Breast epithelium (tissue), 4 donors: Measurements from ENCODE around the gene ROR1. TPM values are rescaled to one million over a fixed set of nuclear protein-coding genes. Genes with fewer than 3 reads are reported as not detected.
"Not testable (repeated sequence)": the region's sequence is repeated elsewhere in the genome, so short reads cannot be mapped to it uniquely, and the experiment has no call there.

Experiments used
- DNase-seq, 2 donors: peaks; one replicate each; pipeline ENCODE4 v3.0.0-alpha.2; 2019; ENCODE audit warnings: low spot score in 2 of 2
- H3K27ac ChIP-seq, 2 donors: fragments of 200-600 bp; sonication (generic) in 1 of 2; one replicate each; pipeline ENCODE4 v1.5.1; 2016 to 2019; ENCODE audit warnings: mild to moderate bottlenecking in 1 of 2
- H3K27me3 ChIP-seq, 2 donors: fragments of 200-600 bp; sonication (generic) in 1 of 2; one replicate each; pipeline versions ENCODE4 v1.5.1 to v1.6.0; 2017 to 2019; ENCODE audit warnings: control low read depth in 1 of 2, mild to moderate bottlenecking in 1 of 2
- H3K36me3 ChIP-seq: fragments of 200-600 bp; one replicate; pipeline ENCODE4 v1.5.1; 2019
- H3K4me1 ChIP-seq, 2 donors: fragments of 200-600 bp; sonication (generic); one replicate each; pipeline ENCODE4 v1.5.1; 2016 to 2019; ENCODE audit warnings: control low read depth in 1 of 2
- H3K4me3 ChIP-seq, 3 donors: fragments of 200-600 bp; sonication (generic); 1 replicate in 2 of 3; 2 replicates in 1 of 3; pipeline ENCODE4 v1.5.1; 2016 to 2019; ENCODE audit warnings: mild to moderate bottlenecking in 3 of 3, moderate library complexity in 2 of 3
- H3K9me3 ChIP-seq, 2 donors: fragments of 200-600 bp; sonication (generic) in 1 of 2; one replicate each; pipeline ENCODE4 v1.5.1; 2016 to 2019; ENCODE audit warnings: control low read depth in 1 of 2
- CTCF ChIP-seq, 3 donors: fragments of 450-650 bp; IDR thresholded peaks; one replicate each; pipeline ENCODE4 v1.5.1; 2016 to 2017; ENCODE audit warnings: antibody characterized with exemption in 3 of 3, mild to moderate bottlenecking in 3 of 3, moderate library complexity in 3 of 3
- POLR2A ChIP-seq: fragments of 450-650 bp; IDR thresholded peaks from one replicate; pipeline ENCODE4 v1.6.1; 2016; ENCODE audit warnings: antibody characterized with exemption, mild to moderate bottlenecking, moderate library complexity
- POLR2AphosphoS5 ChIP-seq, 3 donors: sonication (generic); formaldehyde crosslinking; IDR thresholded peaks; one replicate each; pipeline ENCODE4 v1.6.1; 2017; ENCODE audit warnings: antibody characterized with exemption in 3 of 3
- intact Hi-C: fragments of 100-400 bp; cut with DNase I; formaldehyde crosslinking; loops from one replicate; pipeline ENCODE4 v1.15.1; 2023; ENCODE audit warnings: low total_unique reads
- total RNA-seq, 3 donors: library from RNA; depleted of rRNA; stranded (reverse); fragments of >200 nt; gene quantifications; one replicate each; pipeline ENCODE4 v1.1.0, GENCODE V29; 2016

ROR1 gene
- total RNA-seq, 3 donors from 2014 or later, result 5.9 to 11.6 (median 7.7) TPM

GRCh38 chr1:64215576-64215975 is 441.8 kb downstream of the ROR1 start:
- no peak for DNase-seq
- H3K4me1 ChIP-seq, result no peaks in the 10 kb centered on the region
- H3K27ac ChIP-seq, result no peak overlapping the region
- intact Hi-C loops, result no loop called here
- H3K36me3 ChIP-seq, result no peaks in the 10 kb centered on the region
- H3K9me3 ChIP-seq, result no peaks in the 10 kb centered on the region
- TF ChIP-seq CTCF (IDR thresholded peaks at IDR 0.05) (no peak), POLR2AphosphoS5 (IDR thresholded peaks at IDR 0.05) (no peak), POLR2A (no peak)
- H3K4me3 ChIP-seq, result no peak overlapping the region
- H3K27me3 ChIP-seq, result no peaks in the 10 kb centered on the region

- TF ChIP-seq POLR2A (no peak), POLR2AphosphoS5 (IDR thresholded peaks at IDR 0.05) (no peak)
- DNase-seq, result no peak
- intact Hi-C loops, result no loop called here
- H3K4me1 ChIP-seq, result no peaks in the 10 kb centered on the region
- no peaks in the 10 kb centered on the region for H3K36me3 ChIP-seq
- H3K27ac ChIP-seq, result no peak overlapping the region
- H3K27me3 ChIP-seq, result no peaks in the 10 kb centered on the region
- no peak overlapping the region for H3K4me3 ChIP-seq
- H3K9me3 ChIP-seq, result no peaks in the 10 kb centered on the region
Observed at GRCh38 chr1:64220241-64220640, 446.4 kb downstream of the ROR1 start.

- Histone ChIP-seq H3K4me3 (no peak overlapping the region), H3K27me3 (no peaks in the 10 kb centered on the region), H3K36me3 (no peaks in the 10 kb centered on the region), H3K9me3 (no peaks in the 10 kb centered on the region), H3K27ac (no peak overlapping the region), H3K4me1 (no peaks in the 10 kb centered on the region)
- intact Hi-C loops, result no loop called here
- TF ChIP-seq POLR2A (no peak), POLR2AphosphoS5 (IDR thresholded peaks at IDR 0.05) (no peak), CTCF (IDR thresholded peaks at IDR 0.05) (no peak)
- no peak for DNase-seq
Observed at GRCh38 chr1:64223329-64224151, 449.7 kb downstream of the ROR1 start.

- H3K9me3 ChIP-seq, H3K36me3 ChIP-seq, intact Hi-C loops, H3K4me3 ChIP-seq, H3K4me1 ChIP-seq, DNase-seq, H3K27ac ChIP-seq, H3K27me3 ChIP-seq: not testable (repeated sequence)
Observed at GRCh38 chr1:64224236-64224635, 450.4 kb downstream of the ROR1 start.

GRCh38 chr1:64228167-64228957 is 454.5 kb downstream of the ROR1 start:
- no peak for DNase-seq
- Histone ChIP-seq H3K9me3 (no peaks in the 10 kb centered on the region), H3K36me3 (no peaks in the 10 kb centered on the region), H3K27ac (no peak overlapping the region), H3K4me1 (no peaks in the 10 kb centered on the region), H3K4me3 (no peak overlapping the region), H3K27me3 (no peaks in the 10 kb centered on the region)
- no peak for TF ChIP-seq POLR2AphosphoS5 (IDR thresholded peaks at IDR 0.05)
- no peak for TF ChIP-seq POLR2A
- TF ChIP-seq CTCF (IDR thresholded peaks at IDR 0.05), result no peak
- intact Hi-C loops, result no loop called here

GRCh38 chr1:64229307-64229706 is 455.5 kb downstream of the ROR1 start:
- Histone ChIP-seq H3K4me1 (no peaks in the 10 kb centered on the region), H3K4me3 (no peak overlapping the region), H3K27ac (no peak overlapping the region), H3K36me3 (no peaks in the 10 kb centered on the region), H3K9me3 (no peaks in the 10 kb centered on the region), H3K27me3 (no peaks in the 10 kb centered on the region)
- no peak for DNase-seq
- TF ChIP-seq CTCF (IDR thresholded peaks at IDR 0.05) (no peak), POLR2AphosphoS5 (IDR thresholded peaks at IDR 0.05) (no peak), POLR2A (no peak)
- intact Hi-C loops, result no loop called here
